Neural progenitor cell (in vitro differentiated cells): ENCODE results near the gene ADCK1.

Experiments
- CTCF ChIP-seq: fragments of 200-600 bp; sonication (generic); IDR thresholded peaks from 2 replicates; pipeline ENCODE4 v1.5.1; 2017; ENCODE audit warnings: antibody characterized with exemption, mild to moderate bottlenecking
- EZH2 ChIP-seq: fragments of 200-600 bp; sonication (generic); IDR thresholded peaks from 2 replicates; pipeline ENCODE4 v1.6.1; 2017; ENCODE audit warnings: antibody characterized with exemption, mild to moderate bottlenecking, moderate library complexity
- EZH2phosphoT487 ChIP-seq: fragments of 200-600 bp; sonication (generic); IDR thresholded peaks from 2 replicates; pipeline ENCODE4 v1.6.1; 2017; ENCODE audit warnings: antibody characterized with exemption

GRCh38 chr14:77914073-77914721 lies 114.3 kb downstream of the ADCK1 start:
- no peak for TF ChIP-seq CTCF
- TF ChIP-seq EZH2, result no peak
- TF ChIP-seq EZH2phosphoT487, result no peak
